Mesothelial cell of epicardium (in vitro differentiated cells): Measurements from ENCODE around the gene ZNF264. TPM values are rescaled to one million over a fixed set of nuclear protein-coding genes. Genes with fewer than 3 reads are reported as not detected.
"Not testable (repeated sequence)": the region's sequence is repeated elsewhere in the genome, so short reads cannot be mapped to it uniquely, and the experiment has no call there.

Experiments used
- DNase-seq, 2 experiments: peaks; one replicate each; pipeline ENCODE4 v3.0.0; 2021; ENCODE audit warnings: low spot score in 2 of 2; ENCODE audit not compliant: unreplicated experiment in 2 of 2
- H3K27ac Mint-ChIP-seq: 2 replicates; pipeline ENCODE4 v1.8.0; 2021; ENCODE audit warnings: mixed read lengths
- H3K27me3 Mint-ChIP-seq: 2 replicates; pipeline ENCODE4 v1.8.0; 2021; ENCODE audit warnings: low read depth, mixed read lengths
- H3K36me3 Mint-ChIP-seq: 2 replicates; pipeline ENCODE4 v1.8.0; 2021; ENCODE audit warnings: mixed read lengths
- H3K4me1 Mint-ChIP-seq: 2 replicates; pipeline ENCODE4 v1.8.0; 2021; ENCODE audit warnings: mixed read lengths
- H3K4me3 Mint-ChIP-seq: 2 replicates; pipeline ENCODE4 v1.8.0; 2021; ENCODE audit warnings: mild to moderate bottlenecking, moderate library complexity, mixed read lengths
- H3K9me3 Mint-ChIP-seq: 2 replicates; pipeline ENCODE4 v1.8.0; 2021; ENCODE audit warnings: mixed read lengths
- total RNA-seq: library from RNA; stranded (reverse); gene quantifications from 3 replicates; pipeline ENCODE4 v1.2.1, GENCODE V29; 2021
- TF ChIP-seq, protein P1 (sequence below): fragments of 200-600 bp; sonication (generic); IDR thresholded peaks from one replicate; pipeline ENCODE4 v1.5.0; 2021; ENCODE audit warnings: antibody characterized with exemption; ENCODE audit not compliant: unreplicated experiment

ZNF264 gene
- total RNA-seq, 1 donor from 2014 or later: 39.6 TPM

DNA sequence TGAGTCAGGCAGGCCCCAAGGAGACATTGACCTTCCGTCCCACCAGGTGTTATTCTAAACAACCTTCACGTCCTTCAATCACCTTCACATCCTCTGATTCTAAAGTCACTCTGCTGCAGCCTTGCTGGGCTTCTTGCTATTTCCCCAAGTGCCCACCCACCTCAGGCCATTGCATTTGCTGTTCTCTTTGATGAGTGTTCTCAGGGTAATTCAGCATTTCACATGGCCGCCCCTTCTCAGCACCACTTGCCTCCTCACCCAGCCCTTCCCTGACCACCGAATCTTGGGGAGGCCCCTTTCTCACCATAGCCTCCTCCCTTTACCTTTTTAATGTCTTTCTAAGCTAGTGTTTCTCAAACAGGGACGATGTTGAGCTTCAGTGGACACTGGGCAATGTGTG is 53.8 kb downstream of the ZNF264 start:
- Mint-ChIP-seq H3K27ac (no peak overlapping the region), H3K4me3 (no peak overlapping the region), H3K27me3 (no peaks in the 10 kb centered on the region), H3K4me1 (peaks cover 17% of the 10 kb centered on the region), H3K9me3 (no peaks in the 10 kb centered on the region), H3K36me3 (peaks cover 17% of the 10 kb centered on the region)
- no peak for DNase-seq
- TF ChIP-seq, protein P1, sequence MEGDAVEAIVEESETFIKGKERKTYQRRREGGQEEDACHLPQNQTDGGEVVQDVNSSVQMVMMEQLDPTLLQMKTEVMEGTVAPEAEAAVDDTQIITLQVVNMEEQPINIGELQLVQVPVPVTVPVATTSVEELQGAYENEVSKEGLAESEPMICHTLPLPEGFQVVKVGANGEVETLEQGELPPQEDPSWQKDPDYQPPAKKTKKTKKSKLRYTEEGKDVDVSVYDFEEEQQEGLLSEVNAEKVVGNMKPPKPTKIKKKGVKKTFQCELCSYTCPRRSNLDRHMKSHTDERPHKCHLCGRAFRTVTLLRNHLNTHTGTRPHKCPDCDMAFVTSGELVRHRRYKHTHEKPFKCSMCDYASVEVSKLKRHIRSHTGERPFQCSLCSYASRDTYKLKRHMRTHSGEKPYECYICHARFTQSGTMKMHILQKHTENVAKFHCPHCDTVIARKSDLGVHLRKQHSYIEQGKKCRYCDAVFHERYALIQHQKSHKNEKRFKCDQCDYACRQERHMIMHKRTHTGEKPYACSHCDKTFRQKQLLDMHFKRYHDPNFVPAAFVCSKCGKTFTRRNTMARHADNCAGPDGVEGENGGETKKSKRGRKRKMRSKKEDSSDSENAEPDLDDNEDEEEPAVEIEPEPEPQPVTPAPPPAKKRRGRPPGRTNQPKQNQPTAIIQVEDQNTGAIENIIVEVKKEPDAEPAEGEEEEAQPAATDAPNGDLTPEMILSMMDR: no peak

DNA sequence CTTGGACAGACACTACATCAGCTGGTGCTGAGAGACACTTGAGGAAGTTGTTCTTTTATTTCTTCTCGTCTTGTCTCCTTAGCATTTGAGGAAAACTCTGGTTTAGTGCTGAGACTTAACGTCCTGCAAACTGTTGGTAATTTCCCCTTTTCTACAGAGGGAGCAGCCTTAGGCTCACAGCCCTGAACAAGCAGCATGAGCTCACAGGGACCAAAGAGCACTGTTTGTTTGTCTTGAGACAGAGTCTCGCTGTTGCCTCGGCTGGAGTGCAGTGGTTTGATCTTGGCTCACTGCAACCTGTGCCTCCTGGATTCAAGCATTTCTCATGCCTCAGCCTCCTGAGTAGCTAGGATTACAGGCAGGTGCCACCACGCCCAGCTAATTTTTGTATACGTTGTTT is 54.7 kb downstream of the ZNF264 start:
- Mint-ChIP-seq H3K27me3 (no peaks in the 10 kb centered on the region), H3K4me1 (peaks cover 15% of the 10 kb centered on the region), H3K9me3 (no peaks in the 10 kb centered on the region), H3K4me3 (no peak overlapping the region), H3K27ac (no peak overlapping the region), H3K36me3 (peaks cover 24% of the 10 kb centered on the region)
- TF ChIP-seq, protein P1: no peak
- DNase-seq: no peak

DNA sequence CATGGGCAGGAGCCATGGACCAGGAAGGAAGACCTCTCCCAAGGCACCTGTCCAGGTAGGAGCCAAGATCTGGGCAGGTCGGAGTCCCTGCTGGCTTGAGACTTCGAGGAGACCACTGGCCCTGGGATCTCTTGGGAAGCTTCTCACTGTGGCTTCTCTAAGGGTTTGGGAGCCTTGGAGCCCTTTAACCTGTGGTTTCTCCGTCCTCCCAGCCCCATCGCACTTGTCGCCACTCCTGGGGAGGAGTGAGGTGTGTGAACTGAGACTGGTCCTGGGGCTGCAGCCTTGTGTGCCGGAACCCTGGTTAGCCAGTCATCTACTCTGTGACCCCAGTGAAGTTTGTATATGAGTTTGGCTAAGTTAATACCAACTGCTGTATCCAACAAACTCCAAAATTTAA is 57.3 kb downstream of the ZNF264 start:
- Mint-ChIP-seq H3K27ac (no peak overlapping the region), H3K4me3 (no peak overlapping the region), H3K9me3 (no peaks in the 10 kb centered on the region), H3K27me3 (no peaks in the 10 kb centered on the region), H3K36me3 (peaks cover 37% of the 10 kb centered on the region), H3K4me1 (no peaks in the 10 kb centered on the region)
- no peak for DNase-seq
- TF ChIP-seq, protein P1: no peak

DNA sequence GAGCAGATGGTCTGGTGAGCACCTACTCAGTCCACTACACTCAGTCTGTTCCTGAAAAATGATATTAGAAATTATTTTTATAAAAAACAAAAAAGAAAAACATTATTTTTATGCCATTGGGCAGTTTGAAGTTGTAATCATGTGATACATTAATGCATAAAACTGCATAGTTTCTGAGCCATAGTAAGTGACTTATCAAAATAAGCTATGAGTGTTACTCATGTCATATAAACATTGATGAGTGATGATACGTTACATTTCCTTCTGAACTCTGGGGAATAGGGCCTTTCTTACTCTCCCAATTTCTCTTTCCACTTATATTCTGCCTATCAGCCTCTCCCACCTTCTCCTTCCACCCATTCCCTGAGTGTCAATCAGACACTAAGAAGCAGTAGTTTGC is 58.0 kb downstream of the ZNF264 start:
- H3K9me3 Mint-ChIP-seq: no peaks in the 10 kb centered on the region
- H3K36me3 Mint-ChIP-seq: peaks cover 40% of the 10 kb centered on the region

DNA sequence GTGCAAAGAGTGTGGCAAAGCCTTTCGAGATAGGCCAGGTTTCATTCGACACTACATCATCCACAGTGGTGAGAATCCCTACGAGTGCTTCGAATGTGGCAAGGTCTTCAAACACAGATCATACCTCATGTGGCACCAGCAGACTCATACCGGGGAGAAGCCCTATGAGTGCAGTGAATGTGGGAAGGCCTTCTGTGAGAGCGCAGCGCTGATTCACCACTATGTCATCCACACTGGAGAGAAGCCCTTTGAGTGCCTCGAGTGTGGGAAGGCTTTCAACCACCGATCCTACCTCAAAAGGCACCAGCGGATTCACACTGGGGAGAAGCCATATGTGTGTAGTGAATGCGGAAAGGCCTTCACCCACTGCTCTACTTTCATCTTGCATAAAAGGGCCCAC is 62.5 kb downstream of the ZNF264 start:
- H3K27me3 Mint-ChIP-seq, H3K4me3 Mint-ChIP-seq, H3K27ac Mint-ChIP-seq, H3K9me3 Mint-ChIP-seq, H3K4me1 Mint-ChIP-seq, DNase-seq: not testable (repeated sequence)
- H3K36me3 Mint-ChIP-seq: peaks cover 43% of the 10 kb centered on the region

More for the DNA sequence above, 58.0 kb downstream of the ZNF264 start:
- Mint-ChIP-seq H3K4me1 (no peaks in the 10 kb centered on the region), H3K27ac (no peak overlapping the region), H3K4me3 (no peak overlapping the region), H3K27me3 (no peaks in the 10 kb centered on the region)
- DNase-seq: no peak
- TF ChIP-seq, protein P1: no peak

DNA sequence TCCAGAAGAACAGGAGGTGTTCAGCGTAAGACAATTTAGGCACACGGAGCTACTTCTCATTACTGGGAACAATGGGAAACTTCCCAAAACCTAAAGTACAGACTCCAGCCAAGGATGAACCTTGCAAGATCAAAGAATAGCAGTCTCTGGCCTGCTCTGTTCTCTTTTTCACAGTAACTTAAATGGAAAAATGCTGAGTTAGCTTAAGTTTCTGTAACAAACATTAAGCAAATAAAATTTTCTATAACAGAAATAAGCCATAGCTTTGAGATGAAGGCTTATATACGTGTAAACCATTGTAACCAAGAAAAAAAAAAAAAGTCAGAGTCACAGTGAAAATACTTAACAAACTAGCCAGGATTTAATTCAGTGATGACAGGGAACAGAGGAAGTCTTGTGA is 70.7 kb downstream of the ZNF264 start:
- H3K27me3 Mint-ChIP-seq: no peaks in the 10 kb centered on the region
- H3K36me3 Mint-ChIP-seq: peaks cover 25% of the 10 kb centered on the region
- TF ChIP-seq, protein P1: no peak

More for the DNA sequence above, 70.7 kb downstream of the ZNF264 start:
- Mint-ChIP-seq H3K4me3 (no peak overlapping the region), H3K9me3 (peaks cover 6% of the 10 kb centered on the region), H3K4me1 (no peaks in the 10 kb centered on the region), H3K27ac (no peak overlapping the region)
- DNase-seq: no peak
